ENCODE results near the gene ARID3C. TPM values are rescaled to one million over a fixed set of nuclear protein-coding genes. Genes with fewer than 3 reads are reported as not detected.

The ARID3C gene
- total and polyA plus RNA-seq, 2 donors: 0.07 to 0.09 TPM

DNA sequence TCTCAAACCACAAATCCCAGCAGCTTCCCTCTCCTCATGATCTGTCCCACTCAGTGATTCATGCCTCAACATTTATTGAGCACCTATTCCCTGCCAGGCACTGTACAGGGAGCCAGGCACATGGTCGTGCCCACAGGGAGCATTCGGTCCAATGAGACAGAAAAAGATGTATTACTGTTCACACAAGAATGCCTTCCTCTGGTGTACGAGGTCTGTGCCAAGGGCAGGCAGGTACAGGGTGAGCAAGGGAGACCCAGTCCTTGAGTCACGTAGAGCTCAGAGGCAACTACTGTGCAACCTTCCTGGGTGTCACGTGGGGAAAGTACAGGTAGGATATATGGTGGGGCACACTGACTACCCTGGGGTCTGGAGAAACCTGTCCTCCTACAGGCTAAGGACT lies 43.9 kb downstream of the ARID3C start:
- WGBS: 77% methylated on average over 5 of the region's 5 CpGs
- no peak overlapping the region for H3K4me3 ChIP-seq (ENCODE audit: low read length in 2 of 2)
- H3K27me3 ChIP-seq (ENCODE audit: control insufficient read depth in 2 of 2, insufficient read depth in 1 of 2, low read length in 1 of 2): peaks cover 43 to 97% of the 10 kb centered on the region in 2 donors
- H3K4me1 ChIP-seq (ENCODE audit: control insufficient read depth in 2 of 2, insufficient read depth in 2 of 2, low read length in 2 of 2): peaks cover under 1 to 2% of the 10 kb centered on the region in 2 donors
- DNase-seq (ENCODE audit: low read depth in 6 of 9, low spot score in 9 of 9): no peak
- no peaks in the 10 kb centered on the region for H3K36me3 ChIP-seq (ENCODE audit: control insufficient read depth in 2 of 2, insufficient read depth in 2 of 2, low read length in 1 of 2)
- H3K9me3 ChIP-seq (ENCODE audit: control insufficient read depth in 2 of 2, insufficient read depth in 1 of 2, low read length in 1 of 2): no peaks in the 10 kb centered on the region
- H3K27ac ChIP-seq (ENCODE audit: low read depth in 1 of 2, low read length in 1 of 2): no peak overlapping the region

DNA sequence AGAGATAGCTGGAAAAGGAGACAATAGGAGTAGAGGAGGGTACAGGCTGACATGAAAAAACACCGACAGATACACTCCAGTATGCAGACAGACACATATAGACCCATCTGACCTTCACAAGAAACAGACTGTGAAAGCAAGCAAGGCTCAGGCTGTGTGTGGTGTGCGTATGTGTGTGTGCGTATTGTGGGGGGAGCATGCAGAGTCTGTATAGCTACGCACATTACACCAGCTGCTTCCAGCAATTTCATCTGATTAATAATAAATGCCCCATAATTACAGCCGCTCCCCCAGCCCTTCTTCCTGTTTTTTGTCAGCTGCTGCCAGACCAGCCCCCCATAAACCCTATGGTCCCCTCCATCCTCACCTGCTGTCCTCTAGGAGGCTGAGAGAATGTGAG lies 46.1 kb downstream of the ARID3C start:
- H3K36me3 ChIP-seq (ENCODE audit: control insufficient read depth in 2 of 2, insufficient read depth in 2 of 2, low read length in 1 of 2): no peaks in the 10 kb centered on the region
- peaks cover 41 to 98% of the 10 kb centered on the region in 2 donors for H3K27me3 ChIP-seq (ENCODE audit: control insufficient read depth in 2 of 2, insufficient read depth in 1 of 2, low read length in 1 of 2)
- 97% methylated on average over 5 of the region's 5 CpGs for WGBS
- no peaks in the 10 kb centered on the region for H3K9me3 ChIP-seq (ENCODE audit: control insufficient read depth in 2 of 2, insufficient read depth in 1 of 2, low read length in 1 of 2)
- peaks cover 0 to 6% of the 10 kb centered on the region in 2 donors for H3K4me1 ChIP-seq (ENCODE audit: control insufficient read depth in 2 of 2, insufficient read depth in 2 of 2, low read length in 2 of 2)
- no peak for DNase-seq (ENCODE audit: low read depth in 6 of 9, low spot score in 9 of 9)
- H3K27ac ChIP-seq (ENCODE audit: low read depth in 1 of 2, low read length in 1 of 2): no peak overlapping the region
- no peak overlapping the region for H3K4me3 ChIP-seq (ENCODE audit: low read length in 2 of 2)

DNA sequence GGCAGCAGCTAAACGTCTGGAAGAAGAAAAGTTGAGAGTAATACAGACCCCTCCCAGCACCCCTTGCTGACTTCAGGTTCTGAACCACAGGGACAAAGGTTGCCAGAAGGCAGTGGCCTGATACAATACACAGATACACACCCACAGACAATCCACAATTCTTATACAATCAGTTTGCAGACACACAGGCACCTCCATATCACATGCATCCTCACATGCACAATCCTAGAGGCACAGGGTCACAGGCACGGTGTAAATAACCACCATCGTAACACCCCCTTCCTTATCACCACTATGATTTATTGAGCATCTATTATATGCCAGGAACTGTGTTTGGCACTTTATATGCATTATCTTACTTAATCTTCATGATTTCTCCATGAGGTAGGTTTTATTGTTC lies 47.5 kb downstream of the ARID3C start:
- WGBS: 91% methylated on average over 3 of the region's 3 CpGs
- no peak overlapping the region for H3K27ac ChIP-seq (ENCODE audit: low read depth in 1 of 2, low read length in 1 of 2)
- no peaks in the 10 kb centered on the region for H3K9me3 ChIP-seq (ENCODE audit: control insufficient read depth in 2 of 2, insufficient read depth in 1 of 2, low read length in 1 of 2)
- H3K4me3 ChIP-seq (ENCODE audit: low read length in 2 of 2): no peak overlapping the region
- DNase-seq (ENCODE audit: low read depth in 6 of 9, low spot score in 9 of 9): no peak
- H3K36me3 ChIP-seq (ENCODE audit: control insufficient read depth in 2 of 2, insufficient read depth in 2 of 2, low read length in 1 of 2): no peaks in the 10 kb centered on the region
- peaks cover 0 to 3% of the 10 kb centered on the region in 2 donors for H3K4me1 ChIP-seq (ENCODE audit: control insufficient read depth in 2 of 2, insufficient read depth in 2 of 2, low read length in 2 of 2)
- peaks cover 42 to 98% of the 10 kb centered on the region in 2 donors for H3K27me3 ChIP-seq (ENCODE audit: control insufficient read depth in 2 of 2, insufficient read depth in 1 of 2, low read length in 1 of 2)

DNA sequence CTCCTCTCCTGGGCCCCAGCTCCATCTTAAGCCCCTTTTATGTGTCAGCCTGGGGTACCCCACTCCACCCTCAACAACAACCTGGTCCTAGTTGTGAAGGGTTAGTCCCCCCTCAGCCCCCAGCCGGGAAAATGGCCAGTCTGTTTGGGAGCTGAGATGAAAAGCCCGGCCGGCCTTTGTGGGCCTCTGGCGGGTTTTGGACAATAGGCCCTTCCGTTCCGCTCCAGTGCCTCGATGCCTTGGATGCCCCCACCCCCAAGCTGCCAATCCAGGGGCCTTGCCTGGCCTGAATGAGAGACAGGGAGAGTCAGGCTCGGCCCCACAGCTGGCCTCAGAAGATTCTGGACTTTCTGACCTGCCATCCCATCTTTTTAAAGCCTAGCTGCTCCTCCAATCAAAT lies 48.5 kb downstream of the ARID3C start:
- H3K27me3 ChIP-seq (ENCODE audit: control insufficient read depth in 2 of 2, insufficient read depth in 1 of 2, low read length in 1 of 2): peaks cover 40 to 97% of the 10 kb centered on the region in 2 donors
- H3K9me3 ChIP-seq (ENCODE audit: control insufficient read depth in 2 of 2, insufficient read depth in 1 of 2, low read length in 1 of 2): no peaks in the 10 kb centered on the region
- DNase-seq (ENCODE audit: low read depth in 6 of 9, low spot score in 9 of 9): no peak
- no peak overlapping the region for H3K27ac ChIP-seq (ENCODE audit: low read depth in 1 of 2, low read length in 1 of 2)
- no peaks in the 10 kb centered on the region for H3K36me3 ChIP-seq (ENCODE audit: control insufficient read depth in 2 of 2, insufficient read depth in 2 of 2, low read length in 1 of 2)
- H3K4me3 ChIP-seq (ENCODE audit: low read length in 2 of 2): no peak overlapping the region
- WGBS: 64% methylated on average over 8 of the region's 8 CpGs
- H3K4me1 ChIP-seq (ENCODE audit: control insufficient read depth in 2 of 2, insufficient read depth in 2 of 2, low read length in 2 of 2): peaks cover 0 to 3% of the 10 kb centered on the region in 2 donors

DNA sequence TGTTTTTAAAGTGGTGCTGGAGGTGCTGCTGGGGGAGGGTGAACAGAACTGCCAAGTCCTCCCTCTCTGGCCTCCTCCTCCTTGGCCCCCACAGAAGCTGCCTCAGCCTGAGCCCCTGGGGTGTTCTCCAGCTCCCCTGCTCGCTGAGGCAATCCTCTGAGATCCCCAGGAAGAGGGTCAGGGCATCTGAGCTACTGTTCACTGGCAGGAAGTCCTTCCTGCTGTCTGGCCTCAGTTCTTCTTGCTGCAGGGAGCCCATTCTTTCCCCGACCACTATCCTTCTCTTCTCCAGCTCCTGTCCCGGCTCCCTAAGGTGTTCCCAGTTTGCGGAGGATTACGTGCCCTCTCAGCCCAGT lies 49.1 kb downstream of the ARID3C start:
- 79% methylated on average over 5 of the region's 5 CpGs for WGBS
- no peaks in the 10 kb centered on the region for H3K36me3 ChIP-seq (ENCODE audit: control insufficient read depth in 2 of 2, insufficient read depth in 2 of 2, low read length in 1 of 2)
- H3K4me1 ChIP-seq (ENCODE audit: control insufficient read depth in 2 of 2, insufficient read depth in 2 of 2, low read length in 2 of 2): peaks cover 0 to 3% of the 10 kb centered on the region in 2 donors
- H3K4me3 ChIP-seq (ENCODE audit: low read length in 2 of 2): no peak overlapping the region
- H3K9me3 ChIP-seq (ENCODE audit: control insufficient read depth in 2 of 2, insufficient read depth in 1 of 2, low read length in 1 of 2): no peaks in the 10 kb centered on the region
- peaks cover 39 to 97% of the 10 kb centered on the region in 2 donors for H3K27me3 ChIP-seq (ENCODE audit: control insufficient read depth in 2 of 2, insufficient read depth in 1 of 2, low read length in 1 of 2)
- no peak overlapping the region for H3K27ac ChIP-seq (ENCODE audit: low read depth in 1 of 2, low read length in 1 of 2)
- no peak for DNase-seq (ENCODE audit: low read depth in 6 of 9, low spot score in 9 of 9)

DNA sequence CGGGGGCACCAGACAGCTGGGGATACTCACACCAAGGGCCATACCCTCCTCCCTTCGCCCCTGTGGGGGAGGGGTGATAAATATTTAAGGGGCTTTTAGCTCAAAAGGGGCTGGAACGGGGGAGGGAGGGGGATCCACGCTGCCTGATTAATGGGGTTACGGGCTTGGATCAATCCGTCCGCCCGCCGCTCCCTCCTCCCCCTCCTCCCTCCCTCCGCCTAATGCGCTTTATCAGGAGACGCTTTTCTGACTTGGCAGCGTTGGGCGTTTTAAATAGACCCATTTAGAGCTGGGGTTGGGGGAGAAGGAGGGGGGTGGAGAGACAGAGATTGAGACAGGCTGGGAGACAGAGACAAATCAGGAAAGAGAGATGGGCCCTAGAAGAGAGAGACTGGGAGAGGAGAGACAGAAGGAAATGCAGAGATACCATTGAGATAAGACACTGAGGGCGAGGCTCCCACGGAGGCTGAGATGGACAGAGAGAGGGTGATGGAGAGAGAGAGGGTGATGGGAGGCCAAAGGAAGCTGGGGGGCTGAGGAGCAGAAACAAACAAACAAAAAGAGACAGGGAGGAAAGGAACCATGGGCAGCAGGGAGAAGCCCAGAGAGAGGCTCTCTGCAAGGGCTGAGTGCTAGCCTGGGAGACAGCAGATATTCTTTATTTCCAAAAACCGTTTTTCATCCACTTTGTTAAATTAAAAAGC lies 49.6 kb downstream of the ARID3C start:
- no peak for DNase-seq (ENCODE audit: low read depth in 6 of 9, low spot score in 9 of 9)
- Histone ChIP-seq H3K27me3 (ENCODE audit: control insufficient read depth in 2 of 2, insufficient read depth in 1 of 2, low read length in 1 of 2) (peaks cover 39 to 97% of the 10 kb centered on the region in 2 donors), H3K4me1 (ENCODE audit: control insufficient read depth in 2 of 2, insufficient read depth in 2 of 2, low read length in 2 of 2) (peaks cover 0 to 3% of the 10 kb centered on the region in 2 donors), H3K36me3 (ENCODE audit: control insufficient read depth in 2 of 2, insufficient read depth in 2 of 2, low read length in 1 of 2) (no peaks in the 10 kb centered on the region), H3K4me3 (ENCODE audit: low read length in 2 of 2) (no peak overlapping the region), H3K27ac (ENCODE audit: low read depth in 1 of 2, low read length in 1 of 2) (no peak overlapping the region), H3K9me3 (ENCODE audit: control insufficient read depth in 2 of 2, insufficient read depth in 1 of 2, low read length in 1 of 2) (no peaks in the 10 kb centered on the region)
- 13% methylated on average over 17 of the region's 17 CpGs for WGBS

DNA sequence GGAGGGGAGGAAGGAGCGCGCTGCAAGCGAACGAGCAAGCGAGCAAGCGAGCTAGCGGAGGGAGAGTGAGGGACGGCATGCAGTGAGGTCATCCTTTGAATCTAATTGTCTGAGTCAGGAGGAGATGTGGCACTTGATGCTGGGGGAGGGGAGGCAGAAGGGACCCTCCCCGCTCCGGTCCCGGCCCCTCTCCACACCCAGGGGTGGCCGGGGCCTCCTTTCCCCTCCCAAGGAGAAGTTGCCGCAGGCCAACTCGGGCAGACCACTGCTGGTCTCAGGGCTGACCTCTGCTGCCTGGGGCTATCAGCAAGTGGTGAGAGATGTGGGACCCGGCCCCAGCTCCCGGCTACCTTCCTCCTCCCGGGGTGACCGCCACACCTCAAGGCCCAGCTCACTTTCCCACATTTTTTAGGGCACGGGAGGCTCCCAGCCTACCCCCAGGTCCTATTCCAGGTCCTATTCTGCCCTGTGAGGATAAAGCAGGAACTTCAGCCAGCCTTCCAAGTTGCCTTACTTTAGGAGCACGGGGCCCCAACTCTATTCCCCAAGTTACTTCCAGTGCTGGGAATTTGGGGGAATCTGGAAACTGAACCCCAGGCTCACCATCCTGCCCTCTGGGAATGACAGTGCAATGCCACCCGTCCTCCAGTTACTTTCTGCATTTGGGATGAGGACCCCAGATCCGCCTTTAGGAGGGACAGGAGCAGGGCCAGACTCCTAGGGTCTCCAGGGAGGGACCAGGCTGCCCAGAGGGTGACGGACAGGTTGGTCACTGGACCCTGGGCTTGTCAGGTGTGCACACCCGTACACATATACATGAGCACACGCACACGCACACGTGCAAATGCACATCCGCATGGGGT lies 50.4 kb downstream of the ARID3C start:
- Histone ChIP-seq H3K27me3 (ENCODE audit: control insufficient read depth in 2 of 2, insufficient read depth in 1 of 2, low read length in 1 of 2) (peaks cover 39 to 94% of the 10 kb centered on the region in 2 donors), H3K36me3 (ENCODE audit: control insufficient read depth in 2 of 2, insufficient read depth in 2 of 2, low read length in 1 of 2) (no peaks in the 10 kb centered on the region), H3K27ac (ENCODE audit: low read depth in 1 of 2, low read length in 1 of 2) (no peak overlapping the region), H3K4me1 (ENCODE audit: control insufficient read depth in 2 of 2, insufficient read depth in 2 of 2, low read length in 2 of 2) (peaks cover 0 to 3% of the 10 kb centered on the region in 2 donors), H3K4me3 (ENCODE audit: low read length in 2 of 2) (no peak overlapping the region), H3K9me3 (ENCODE audit: control insufficient read depth in 2 of 2, insufficient read depth in 1 of 2, low read length in 1 of 2) (no peaks in the 10 kb centered on the region)
- DNase-seq (ENCODE audit: low read depth in 6 of 9, low spot score in 9 of 9): no peak
- 12% methylated on average over 28 of the region's 28 CpGs for WGBS

DNA sequence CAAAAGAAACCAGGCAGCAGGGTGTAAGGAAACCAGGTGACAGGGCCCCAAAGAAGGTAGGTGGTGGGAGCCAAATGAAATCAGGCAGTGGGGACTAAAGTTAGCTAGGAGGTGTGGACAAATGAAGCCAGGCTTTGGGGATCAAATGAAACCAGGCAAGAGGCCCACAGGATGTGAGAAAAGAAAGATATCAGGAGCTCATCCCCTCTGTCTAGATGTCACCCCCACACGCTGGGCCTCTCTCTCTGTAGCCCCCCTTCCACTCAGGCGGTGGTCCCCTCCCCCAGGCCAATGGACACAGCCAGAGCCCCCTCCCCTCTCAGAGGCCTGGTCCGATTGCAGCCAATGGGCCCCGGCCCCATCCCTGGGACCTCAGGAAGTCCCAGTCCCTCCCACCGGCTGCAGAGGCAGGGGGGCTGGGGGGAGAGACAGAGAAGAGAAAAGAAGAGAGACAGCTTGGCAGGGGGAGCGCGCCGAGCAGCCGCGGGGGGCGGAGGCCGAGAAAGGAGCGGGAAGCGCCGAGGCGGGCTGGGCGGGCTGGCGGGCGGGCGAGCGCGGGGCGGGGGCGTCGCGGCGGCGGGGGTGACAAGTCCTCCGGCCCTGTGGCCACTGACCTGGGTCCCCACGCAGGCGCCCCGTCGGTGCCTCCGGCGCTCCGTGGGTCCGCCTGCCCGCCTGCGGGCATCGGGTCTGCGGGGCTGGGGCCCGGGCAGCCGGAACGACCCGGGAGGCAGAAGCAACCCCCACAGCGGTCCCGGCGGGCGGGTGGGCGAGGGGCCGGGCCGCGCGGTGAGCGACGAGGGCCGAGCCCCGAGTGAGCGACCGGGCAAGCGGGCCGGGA lies 51.2 kb downstream of the ARID3C start:
- Histone ChIP-seq H3K27me3 (ENCODE audit: control insufficient read depth in 2 of 2, insufficient read depth in 1 of 2, low read length in 1 of 2) (peaks cover 39 to 92% of the 10 kb centered on the region in 2 donors), H3K4me1 (ENCODE audit: control insufficient read depth in 2 of 2, insufficient read depth in 2 of 2, low read length in 2 of 2) (peaks cover 0 to 3% of the 10 kb centered on the region in 2 donors), H3K4me3 (ENCODE audit: low read length in 2 of 2) (no peak overlapping the region), H3K36me3 (ENCODE audit: control insufficient read depth in 2 of 2, insufficient read depth in 2 of 2, low read length in 1 of 2) (no peaks in the 10 kb centered on the region), H3K9me3 (ENCODE audit: control insufficient read depth in 2 of 2, insufficient read depth in 1 of 2, low read length in 1 of 2) (no peaks in the 10 kb centered on the region), H3K27ac (ENCODE audit: low read depth in 1 of 2, low read length in 1 of 2) (no peak overlapping the region)
- 4% methylated on average over 62 of the region's 62 CpGs for WGBS
- DNase-seq (ENCODE audit: low read depth in 6 of 9, low spot score in 9 of 9): no peak

Data from thymus (tissue), 11 donors.